OCI-LY3 (cell line): ENCODE data around the gene FAM120C.

Source experiments
- EZH2phosphoT487 ChIP-seq: fragments of 200-600 bp; shearing (Covaris generic); IDR thresholded peaks from 2 replicates; pipeline ENCODE4 v1.6.1; 2018; ENCODE audit warnings: antibody characterized with exemption, mixed run types, low read depth
- TF ChIP-seq, protein P1 (sequence below): fragments of 200-600, 300-600 bp; sonication (generic); IDR thresholded peaks from 2 replicates; pipeline ENCODE4 v1.5.1; 2014; ENCODE audit warnings: antibody characterized with exemption, low read length, low read depth

DNA sequence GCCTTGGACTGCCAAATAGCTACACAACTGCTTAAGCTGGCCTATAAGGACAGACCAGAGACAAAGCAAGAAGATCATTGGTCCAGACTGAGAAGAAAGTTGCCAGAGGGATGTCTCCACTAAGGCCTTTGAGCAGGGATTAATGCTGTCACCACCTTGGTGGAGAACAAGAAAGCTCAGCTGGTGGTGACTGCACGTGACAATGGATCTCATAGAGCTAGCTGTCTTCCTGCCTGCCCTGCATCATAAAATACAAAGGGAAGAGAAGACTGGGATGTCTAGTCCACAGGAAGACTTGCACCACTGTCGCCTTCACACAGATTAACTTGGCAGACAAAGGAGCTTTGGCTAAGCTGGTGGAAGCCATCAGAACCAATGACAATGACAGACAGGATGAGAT, 40.5 kb upstream of the FAM120C start:
- TF ChIP-seq, protein P1, sequence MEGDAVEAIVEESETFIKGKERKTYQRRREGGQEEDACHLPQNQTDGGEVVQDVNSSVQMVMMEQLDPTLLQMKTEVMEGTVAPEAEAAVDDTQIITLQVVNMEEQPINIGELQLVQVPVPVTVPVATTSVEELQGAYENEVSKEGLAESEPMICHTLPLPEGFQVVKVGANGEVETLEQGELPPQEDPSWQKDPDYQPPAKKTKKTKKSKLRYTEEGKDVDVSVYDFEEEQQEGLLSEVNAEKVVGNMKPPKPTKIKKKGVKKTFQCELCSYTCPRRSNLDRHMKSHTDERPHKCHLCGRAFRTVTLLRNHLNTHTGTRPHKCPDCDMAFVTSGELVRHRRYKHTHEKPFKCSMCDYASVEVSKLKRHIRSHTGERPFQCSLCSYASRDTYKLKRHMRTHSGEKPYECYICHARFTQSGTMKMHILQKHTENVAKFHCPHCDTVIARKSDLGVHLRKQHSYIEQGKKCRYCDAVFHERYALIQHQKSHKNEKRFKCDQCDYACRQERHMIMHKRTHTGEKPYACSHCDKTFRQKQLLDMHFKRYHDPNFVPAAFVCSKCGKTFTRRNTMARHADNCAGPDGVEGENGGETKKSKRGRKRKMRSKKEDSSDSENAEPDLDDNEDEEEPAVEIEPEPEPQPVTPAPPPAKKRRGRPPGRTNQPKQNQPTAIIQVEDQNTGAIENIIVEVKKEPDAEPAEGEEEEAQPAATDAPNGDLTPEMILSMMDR: no peak
- no peak for TF ChIP-seq EZH2phosphoT487
